CD14-positive monocyte (primary cell): ENCODE measurements around the gene KIAA1614. TPM values are rescaled to one million over a fixed set of nuclear protein-coding genes. Genes with fewer than 3 reads are reported as not detected.
A peak's percentile ranks its signal among the peaks of the same experiment; 100 is the strongest.

Source experiments
- DNase-seq, 3 donors: peaks; one replicate each; pipeline ENCODE4 v3.0.0-alpha.2; 2011 to 2022
- H2AFZ ChIP-seq: 2 replicates; pipeline ENCODE4 v1.6.0; 2012; ENCODE audit warnings: mild to moderate bottlenecking, low read depth, low read length, inconsistent platforms; ENCODE audit not compliant: insufficient read depth, poor library complexity, severe bottlenecking
- H3K27ac ChIP-seq, 2 donors: 1 replicate in 1 of 2; 2 replicates in 1 of 2; pipeline ENCODE4 v1.5.1; 2012 to 2013; ENCODE audit warnings: low read length in 2 of 2, control low read depth in 1 of 2, inconsistent platforms in 1 of 2, low read depth in 1 of 2, mild to moderate bottlenecking in 1 of 2
- H3K27me3 ChIP-seq, 2 donors: one replicate each; pipeline versions ENCODE4 v1.6.0 to v1.6.1; 2011 to 2013; ENCODE audit warnings: low read length in 2 of 2; ENCODE audit not compliant: control insufficient read depth in 2 of 2, insufficient read depth in 2 of 2
- H3K36me3 ChIP-seq, 2 donors: replicated peaks in 1 of 2; 1 replicate in 1 of 2; 2 replicates in 1 of 2; pipeline versions ENCODE4 v1.5.1 to v1.6.1; 2012 to 2013; ENCODE audit warnings: low read length in 2 of 2, control low read depth in 1 of 2, inconsistent platforms in 1 of 2, mild to moderate bottlenecking in 1 of 2; ENCODE audit not compliant: insufficient read depth in 2 of 2, control insufficient read depth in 1 of 2
- H3K4me1 ChIP-seq, 2 donors: 1 replicate in 1 of 2; 2 replicates in 1 of 2; pipeline versions ENCODE4 v1.5.1 to v1.6.1; 2012 to 2013; ENCODE audit warnings: low read length in 2 of 2, control low read depth in 1 of 2, inconsistent platforms in 1 of 2, mild to moderate bottlenecking in 1 of 2, moderate library complexity in 1 of 2; ENCODE audit not compliant: insufficient read depth in 2 of 2, control insufficient read depth in 1 of 2
- H3K4me2 ChIP-seq: replicated peaks from 2 replicates; pipeline ENCODE3; 2012; ENCODE audit warnings: low read length, moderate library complexity, mild to moderate bottlenecking; ENCODE audit not compliant: poor library complexity, severe bottlenecking; ENCODE audit errors: extremely low read depth
- H3K4me3 ChIP-seq, 3 experiments: fragments of 200-600 bp in 1 of 3; sonication (generic) in 1 of 3; replicated peaks in 1 of 3; 1 replicate in 2 of 3; 2 replicates in 1 of 3; pipeline ENCODE4 v1.5.1; 2011 to 2013; ENCODE audit warnings: low read length in 3 of 3, mild to moderate bottlenecking in 3 of 3, control low read depth in 2 of 3, low read depth in 2 of 3, inconsistent platforms in 1 of 3, moderate library complexity in 1 of 3
- H3K79me2 ChIP-seq: 2 replicates; pipeline ENCODE4 v1.6.0; 2012; ENCODE audit warnings: mild to moderate bottlenecking, control low read depth, inconsistent platforms, low read length, moderate library complexity; ENCODE audit not compliant: insufficient read depth
- H3K9ac ChIP-seq: 2 replicates; pipeline ENCODE4 v1.6.0; 2017; ENCODE audit warnings: low read length, mild to moderate bottlenecking; ENCODE audit not compliant: insufficient read depth, poor library complexity, severe bottlenecking
- H3K9me3 ChIP-seq, 2 donors: replicated peaks in 1 of 2; 1 replicate in 1 of 2; 2 replicates in 1 of 2; pipeline versions ENCODE4 v1.5.1 to v1.6.1; 2012 to 2013; ENCODE audit warnings: low read length in 2 of 2, control low read depth in 1 of 2; ENCODE audit not compliant: control insufficient read depth in 1 of 2, insufficient read depth in 1 of 2
- H4K20me1 ChIP-seq: 2 replicates; pipeline ENCODE4 v1.6.0; 2012; ENCODE audit warnings: mild to moderate bottlenecking, low read length, control low read depth, moderate library complexity; ENCODE audit not compliant: insufficient read depth
- H3K27ac Mint-ChIP-seq, 7 donors: one replicate each; pipeline ENCODE4 v1.8.0; 2020; ENCODE audit warnings: mild to moderate bottlenecking in 7 of 7, mixed read lengths in 7 of 7, moderate library complexity in 6 of 7, inconsistent platforms in 2 of 7
- H3K27me3 Mint-ChIP-seq, 3 donors: one replicate each; pipeline ENCODE4 v1.8.0; 2021 to 2022; ENCODE audit warnings: low read depth in 3 of 3, mild to moderate bottlenecking in 3 of 3, mixed read lengths in 3 of 3, moderate library complexity in 3 of 3, inconsistent platforms in 1 of 3
- H3K36me3 Mint-ChIP-seq, 2 donors: one replicate each; pipeline ENCODE4 v1.8.0; 2020; ENCODE audit warnings: mixed read lengths in 2 of 2, inconsistent platforms in 1 of 2, mild to moderate bottlenecking in 1 of 2
- H3K4me1 Mint-ChIP-seq: one replicate; pipeline ENCODE4 v1.8.0; 2020; ENCODE audit warnings: mild to moderate bottlenecking, mixed read lengths
- H3K4me3 Mint-ChIP-seq, 2 donors: one replicate each; pipeline ENCODE4 v1.8.0; 2020; ENCODE audit warnings: mild to moderate bottlenecking in 2 of 2, mixed read lengths in 2 of 2, moderate library complexity in 1 of 2
- H3K9me3 Mint-ChIP-seq, 7 donors: one replicate each; pipeline ENCODE4 v1.8.0; 2020 to 2022; ENCODE audit warnings: mixed read lengths in 7 of 7, mild to moderate bottlenecking in 6 of 7, moderate library complexity in 6 of 7, inconsistent platforms in 2 of 7
- CTCF ChIP-seq: fragments of 200-600 bp; IDR thresholded peaks from one replicate; pipeline ENCODE4 v1.8.0; 2022; ENCODE audit warnings: antibody characterized with exemption, mild to moderate bottlenecking
- WGBS: methylation state at CpG from one replicate; pipeline ENCODE4 v1.1.5; 2013; ENCODE audit warnings: missing lambda C conversion rate; ENCODE audit not compliant: insufficient coverage; 5-methylcytosine and 5-hydroxymethylcytosine counted together
- intact Hi-C, 2 donors: fragments of 100-400 bp; cut with micrococcal nuclease; formaldehyde crosslinking; loops; one replicate each; pipeline versions ENCODE4 v1.15.0 to v1.15.1; 2023
- polyA plus RNA-seq, 3 donors: library from polyadenylated mRNA; depleted of rRNA in 1 of 3; unstranded in 2 of 3; stranded (reverse) in 1 of 3; fragments of 300-500 nt in 2 of 3; fragments of >200 nt in 1 of 3; fragmentation: Illumina TruSeq in 2 of 3; gene quantifications; 1 replicate in 2 of 3; 2 replicates in 1 of 3; pipeline ENCODE4 v1.2.3, GENCODE V29; 2012 to 2021

Gene KIAA1614
- polyA plus RNA-seq, 3 donors: 0.08 TPM; not detected in 2

DNA sequence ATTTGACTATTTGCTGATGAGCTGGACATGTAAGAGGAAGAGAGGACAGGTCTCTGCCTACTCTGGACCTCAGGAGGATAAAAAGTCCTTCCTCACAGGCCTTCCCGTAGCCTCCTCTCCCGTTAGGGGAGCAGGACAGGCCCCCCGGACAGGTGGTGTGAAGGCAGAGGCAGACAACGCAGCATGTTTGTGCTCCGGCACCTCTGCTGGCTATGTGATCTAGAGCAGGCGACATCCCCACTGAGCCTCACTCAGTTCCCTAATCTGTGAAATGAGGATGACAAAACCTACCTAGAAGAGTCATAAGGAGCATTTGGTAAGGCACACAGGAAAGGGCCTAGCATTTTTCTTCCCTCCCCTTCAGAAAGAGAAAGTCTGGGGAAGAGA, 34.8 kb downstream of the KIAA1614 start:
- H3K27ac Mint-ChIP-seq: peak overlapping the region in 1 of 7 donors; percentile 11
- no peaks in the 10 kb centered on the region for H3K4me1 ChIP-seq
- no peak overlapping the region for H3K9ac ChIP-seq
- no peak overlapping the region for H3K4me3 Mint-ChIP-seq
- peaks cover 29 to 33% of the 10 kb centered on the region in 2 donors for H3K36me3 Mint-ChIP-seq
- H3K4me2 ChIP-seq: no peak overlapping the region
- no peaks in the 10 kb centered on the region for H3K79me2 ChIP-seq
- no peak overlapping the region for H2AFZ ChIP-seq
- H4K20me1 ChIP-seq: peaks cover 6% of the 10 kb centered on the region
- no peak overlapping the region for H3K4me3 ChIP-seq
- peaks cover 17 to 22% of the 10 kb centered on the region in 2 donors for H3K9me3 ChIP-seq
- no peaks in the 10 kb centered on the region for H3K27me3 ChIP-seq
- 100% methylated on average over 3 of the region's 6 CpGs for WGBS
- H3K4me1 Mint-ChIP-seq: no peaks in the 10 kb centered on the region
- H3K27me3 Mint-ChIP-seq: peaks cover 0 to 5% (median 1%) of the 10 kb centered on the region in 3 donors
- no peak for DNase-seq
- peaks cover 14 to 29% (median 22%) of the 10 kb centered on the region in 7 donors for H3K9me3 Mint-ChIP-seq
- TF ChIP-seq CTCF: no peak
- intact Hi-C loops: no loop called here
- H3K36me3 ChIP-seq: peaks cover 0 to 32% of the 10 kb centered on the region in 2 donors
- no peak overlapping the region for H3K27ac ChIP-seq

- no peak overlapping the region for H3K4me3 Mint-ChIP-seq
- peaks cover 14 to 29% (median 22%) of the 10 kb centered on the region in 7 donors for H3K9me3 Mint-ChIP-seq
- no peak overlapping the region for H2AFZ ChIP-seq
- no peak overlapping the region for H3K9ac ChIP-seq
- no peak overlapping the region for H3K27ac ChIP-seq
- H3K4me1 Mint-ChIP-seq: peaks cover under 1% of the 10 kb centered on the region
- intact Hi-C loops: no loop called here
- H3K4me1 ChIP-seq: no peaks in the 10 kb centered on the region
- no peak for TF ChIP-seq CTCF
- no peaks in the 10 kb centered on the region for H3K27me3 ChIP-seq
- peaks cover 0 to 32% of the 10 kb centered on the region in 2 donors for H3K36me3 ChIP-seq
- H3K4me2 ChIP-seq: no peak overlapping the region
- no peaks in the 10 kb centered on the region for H3K79me2 ChIP-seq
- peaks cover 12% of the 10 kb centered on the region for H4K20me1 ChIP-seq
- peaks cover 17 to 22% of the 10 kb centered on the region in 2 donors for H3K9me3 ChIP-seq
- H3K27me3 Mint-ChIP-seq: peaks cover 0 to 9% (median 2%) of the 10 kb centered on the region in 3 donors
- WGBS: 95% methylated on average over 22 of the region's 22 CpGs
- DNase-seq: peak; percentile 12 to 26 (median 16)
- H3K27ac Mint-ChIP-seq: peak overlapping the region in 2 of 7 donors; percentile 11 to 21
- H3K36me3 Mint-ChIP-seq: peaks cover 29 to 33% of the 10 kb centered on the region in 2 donors
- no peak overlapping the region for H3K4me3 ChIP-seq
These were observed 35.4 kb downstream of the KIAA1614 start for GRCh38 chr1:180947901-180948640.
